Endothelial cell of umbilical vein (primary cell): Measurements from ENCODE around the gene ALPK1. TPM values are rescaled to one million over a fixed set of nuclear protein-coding genes. Genes with fewer than 3 reads are reported as not detected.

Experiments used
- BruUV-seq: library from RNA; stranded (reverse); fragments of 400-500 nt; replicated peaks from 2 replicates; lab custom pipeline; 2021; lab: Mats Ljungman, UMichigan
- CTCF ChIA-PET: fragments of 300-600, 350-600 bp; sonication (Branson Sonifier 250); formaldehyde crosslinking; loops from one replicate; lab custom pipeline; 2021; ENCODE audit warnings: antibody characterized with exemption, inconsistent platforms; lab: Charles Lee
- POLR2A ChIA-PET: fragments of 300-600, 350-600 bp; sonication (Branson Sonifier 250); formaldehyde crosslinking; loops from one replicate; lab custom pipeline; 2021; ENCODE audit warnings: antibody characterized with exemption, inconsistent platforms; lab: Charles Lee
- DNase-seq: peaks from one replicate; pipeline ENCODE4 v3.0.0-alpha.2; 2011; ENCODE audit warnings: low read depth, low spot score
- FAIRE-seq: peaks from 2 replicates; lab custom pipeline; 2011; peaks lifted over from hg19 to GRCh38; lab: Jason Lieb, UNC
- H2AFZ ChIP-seq: 2 replicates; pipeline ENCODE4 v1.6.0; 2012; ENCODE audit warnings: low read depth, low read length, control low read depth, inconsistent platforms
- H3K27ac ChIP-seq: 2 replicates; pipeline ENCODE4 v1.5.1; 2011; ENCODE audit warnings: low read depth, mild to moderate bottlenecking, control low read depth, low read length, moderate library complexity; ENCODE audit not compliant: insufficient read depth
- H3K27me3 ChIP-seq, 2 experiments: 2 replicates each; pipeline versions ENCODE4 v1.6.0 to v1.6.1; 2011; ENCODE audit warnings: low read length in 2 of 2, mixed read lengths in 1 of 2; ENCODE audit not compliant: control insufficient read depth in 2 of 2, insufficient read depth in 2 of 2
- H3K36me3 ChIP-seq, 2 experiments: 2 replicates in 1 of 2; 3 replicates in 1 of 2; pipeline ENCODE4 v1.5.1; 2011; ENCODE audit warnings: low read length in 2 of 2, mild to moderate bottlenecking in 1 of 2, moderate library complexity in 1 of 2; ENCODE audit not compliant: control insufficient read depth in 2 of 2, insufficient read depth in 2 of 2; ENCODE audit errors: extremely low read depth in 1 of 2
- H3K4me1 ChIP-seq: 3 replicates; pipeline ENCODE4 v1.5.1; 2011; ENCODE audit warnings: mild to moderate bottlenecking, low read length; ENCODE audit not compliant: control insufficient read depth, insufficient read depth; ENCODE audit errors: extremely low read depth
- H3K4me2 ChIP-seq: 2 replicates; pipeline ENCODE4 v1.6.1; 2011; ENCODE audit warnings: low read length, control low read depth, mixed read lengths; ENCODE audit not compliant: insufficient read depth
- H3K4me3 ChIP-seq, 3 experiments: fragments of 200-600 bp in 1 of 3; sonication (generic), shearing (Covaris generic) in 1 of 3; replicated peaks in 1 of 3; 2 replicates each; pipeline ENCODE4 v1.5.1; 2011 to 2016; ENCODE audit warnings: control low read depth in 3 of 3, low read length in 3 of 3, mild to moderate bottlenecking in 2 of 3, inconsistent platforms in 1 of 3, low read depth in 1 of 3, moderate library complexity in 1 of 3; ENCODE audit not compliant: insufficient read depth in 1 of 3
- H3K79me2 ChIP-seq: 2 replicates; pipeline ENCODE4 v1.6.0; 2012; ENCODE audit warnings: low read length, inconsistent platforms; ENCODE audit not compliant: control insufficient read depth, insufficient read depth
- H3K9ac ChIP-seq: replicated peaks from 2 replicates; pipeline ENCODE3; 2011; ENCODE audit warnings: low read length, control low read depth; ENCODE audit not compliant: insufficient read depth; ENCODE audit errors: extremely low read depth
- H3K9me1 ChIP-seq: replicated peaks from 3 replicates; pipeline ENCODE4 v1.6.0; 2011; ENCODE audit warnings: mild to moderate bottlenecking, low read length; ENCODE audit not compliant: control insufficient read depth, insufficient read depth; ENCODE audit errors: extremely low read depth
- H3K9me3 ChIP-seq: replicated peaks from 2 replicates; pipeline ENCODE4 v1.5.1; 2012; ENCODE audit warnings: low read length, inconsistent platforms; ENCODE audit not compliant: control insufficient read depth, insufficient read depth
- H4K20me1 ChIP-seq: replicated peaks from 2 replicates; pipeline ENCODE3; 2011; ENCODE audit warnings: mild to moderate bottlenecking, low read length; ENCODE audit not compliant: control insufficient read depth, insufficient read depth; ENCODE audit errors: extremely low read depth
- EZH2 ChIP-seq: IDR thresholded peaks from 2 replicates; pipeline ENCODE4 v1.6.1; 2012; ENCODE audit warnings: borderline replicate concordance, low read depth, mild to moderate bottlenecking, moderate library complexity, low read length, inconsistent platforms; ENCODE audit not compliant: severe bottlenecking
- FOS ChIP-seq: IDR thresholded peaks from 2 replicates; pipeline ENCODE4 v1.6.1; 2011; ENCODE audit warnings: mild to moderate bottlenecking, low read length, moderate library complexity, borderline replicate concordance; ENCODE audit not compliant: insufficient read depth
- GATA2 ChIP-seq: IDR thresholded peaks from 2 replicates; pipeline ENCODE4 v1.7.0; 2011; ENCODE audit warnings: low read depth, mild to moderate bottlenecking, moderate library complexity, mixed read lengths, low read length; ENCODE audit not compliant: insufficient read length, insufficient read depth
- JUN ChIP-seq: IDR thresholded peaks from 2 replicates; pipeline ENCODE4 v1.6.1; 2011; ENCODE audit warnings: borderline replicate concordance, low read depth; ENCODE audit not compliant: insufficient read length, insufficient read depth
- POLR2A ChIP-seq: IDR thresholded peaks from 2 replicates; pipeline ENCODE4 v1.6.1; 2012; ENCODE audit warnings: low read depth, mild to moderate bottlenecking, control low read depth, low read length
- POLR2AphosphoS5 ChIP-seq: IDR thresholded peaks from 2 replicates; pipeline ENCODE4 v1.6.1; 2012; ENCODE audit warnings: low read depth, mild to moderate bottlenecking, control low read depth, low read length, moderate library complexity; ENCODE audit not compliant: insufficient read depth
- dilution Hi-C: fragments of 300-500 bp; cut with MboI; formaldehyde crosslinking; loops from one replicate; pipeline ENCODE4 v1.15.0; 2019; ENCODE audit warnings: low sequenced_read_pairs; ENCODE audit not compliant: extremely low pct_ligation_motif_present
- intact Hi-C: fragments of 100-400 bp; cut with micrococcal nuclease; formaldehyde crosslinking; loops from one replicate; pipeline ENCODE4 v1.10.0; 2022
- polyA plus RNA-seq, 4 experiments: library from polyadenylated mRNA; depleted of rRNA in 3 of 4; stranded (reverse) in 3 of 4; unstranded in 1 of 4; fragments of >200 nt; gene quantifications; 2 replicates each; pipeline versions ENCODE4 v1.2.1 to v1.2.3, GENCODE V29; 2011 to 2012; ENCODE audit warnings: missing spikeins in 1 of 4
- total RNA-seq: library from RNA; stranded (reverse); gene quantifications from 2 replicates; pipeline ENCODE4 v1.2.3, GENCODE V29; 2021
- TF ChIP-seq, protein P1 (sequence below), 2 donors: IDR thresholded peaks; 1 replicate in 1 of 2; 2 replicates in 1 of 2; pipeline ENCODE4 v1.5.1; 2011; ENCODE audit warnings: low read length in 2 of 2, mild to moderate bottlenecking in 2 of 2, moderate library complexity in 2 of 2, control low read depth in 1 of 2, inconsistent platforms in 1 of 2, low read depth in 1 of 2; ENCODE audit not compliant: insufficient read depth in 1 of 2; ENCODE audit errors: extremely low read depth in 1 of 2
- TF ChIP-seq, protein P2 (sequence below): IDR thresholded peaks from 2 replicates; pipeline ENCODE4 v1.6.1; 2011; ENCODE audit not compliant: insufficient read depth, insufficient read length

The ALPK1 gene
- total and polyA plus RNA-seq, 2 donors (not counting 3 experiments of a cell fraction or from before 2014, with no cell fraction given) = 1.4 to 5.5 TPM

DNA sequence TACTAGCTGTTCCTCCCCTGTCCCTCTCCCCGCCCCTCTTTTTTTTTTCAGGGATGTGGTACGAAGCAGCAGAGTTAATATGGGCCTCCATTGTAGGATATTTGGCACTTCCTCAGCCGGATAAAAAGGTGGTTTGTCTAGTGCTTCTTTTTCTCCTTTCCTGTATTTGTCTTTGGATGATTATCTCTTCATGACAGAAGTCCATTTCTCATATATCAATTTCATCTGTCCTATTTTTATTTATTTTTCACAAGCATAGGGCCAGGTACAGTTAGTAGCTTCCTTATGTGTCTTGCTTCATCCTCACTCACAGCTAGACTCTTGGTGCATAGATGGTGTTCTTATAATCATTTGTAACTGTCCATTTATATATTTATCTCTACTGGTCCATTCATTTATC lies 129.2 kb downstream of the ALPK1 start:
- ChIA-PET POLR2A (no interaction called here), CTCF (no interaction called here)
- H3K36me3 ChIP-seq = no peaks in the 10 kb centered on the region
- no peaks in the 10 kb centered on the region for H3K27me3 ChIP-seq
- no peaks in the 10 kb centered on the region for H4K20me1 ChIP-seq
- BruUV-seq = no TSS peak
- no peaks in the 10 kb centered on the region for H3K79me2 ChIP-seq
- intact Hi-C loops (no loop called here), dilution Hi-C loops (no loop called here)
- H3K9me3 ChIP-seq = no peaks in the 10 kb centered on the region
- H3K27ac ChIP-seq = no peak overlapping the region
- no peak overlapping the region for H3K4me2 ChIP-seq
- H3K4me3 ChIP-seq = no peak overlapping the region
- peaks cover 4% of the 10 kb centered on the region for H3K9me1 ChIP-seq
- H2AFZ ChIP-seq = no peak overlapping the region
- FAIRE-seq (no peak), DNase-seq (no peak)
- no peak overlapping the region for H3K9ac ChIP-seq
- TF ChIP-seq EZH2 = no peak
- TF ChIP-seq GATA2 = no peak
- TF ChIP-seq POLR2AphosphoS5 = no peak
- TF ChIP-seq, protein P1, sequence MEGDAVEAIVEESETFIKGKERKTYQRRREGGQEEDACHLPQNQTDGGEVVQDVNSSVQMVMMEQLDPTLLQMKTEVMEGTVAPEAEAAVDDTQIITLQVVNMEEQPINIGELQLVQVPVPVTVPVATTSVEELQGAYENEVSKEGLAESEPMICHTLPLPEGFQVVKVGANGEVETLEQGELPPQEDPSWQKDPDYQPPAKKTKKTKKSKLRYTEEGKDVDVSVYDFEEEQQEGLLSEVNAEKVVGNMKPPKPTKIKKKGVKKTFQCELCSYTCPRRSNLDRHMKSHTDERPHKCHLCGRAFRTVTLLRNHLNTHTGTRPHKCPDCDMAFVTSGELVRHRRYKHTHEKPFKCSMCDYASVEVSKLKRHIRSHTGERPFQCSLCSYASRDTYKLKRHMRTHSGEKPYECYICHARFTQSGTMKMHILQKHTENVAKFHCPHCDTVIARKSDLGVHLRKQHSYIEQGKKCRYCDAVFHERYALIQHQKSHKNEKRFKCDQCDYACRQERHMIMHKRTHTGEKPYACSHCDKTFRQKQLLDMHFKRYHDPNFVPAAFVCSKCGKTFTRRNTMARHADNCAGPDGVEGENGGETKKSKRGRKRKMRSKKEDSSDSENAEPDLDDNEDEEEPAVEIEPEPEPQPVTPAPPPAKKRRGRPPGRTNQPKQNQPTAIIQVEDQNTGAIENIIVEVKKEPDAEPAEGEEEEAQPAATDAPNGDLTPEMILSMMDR (IDR thresholded peaks at IDR 0.05; ENCODE audit: extremely low read depth in 1 of 2, insufficient read depth in 1 of 2, low read depth in 1 of 2, low read length in 2 of 2) = no peak
- TF ChIP-seq JUN = no peak
- TF ChIP-seq, protein P2, sequence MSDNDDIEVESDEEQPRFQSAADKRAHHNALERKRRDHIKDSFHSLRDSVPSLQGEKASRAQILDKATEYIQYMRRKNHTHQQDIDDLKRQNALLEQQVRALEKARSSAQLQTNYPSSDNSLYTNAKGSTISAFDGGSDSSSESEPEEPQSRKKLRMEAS = no peak
- TF ChIP-seq FOS = no peak
- no peak for TF ChIP-seq POLR2A
- H3K4me1 ChIP-seq = no peaks in the 10 kb centered on the region
